K562 (cell line): ENCODE results near the gene MMP11. TPM values are rescaled to one million over a fixed set of nuclear protein-coding genes. Genes with fewer than 3 reads are reported as not detected.

Experiments
- ATAC-seq: fragments of 200-7000 bp; cut with Tn5 transposase; 3 replicates; pipeline ENCODE4 v1.9.1; 2020; ENCODE audit warnings: moderate library complexity
- BruUV-seq: library from RNA; stranded (reverse); fragments of 400-500 nt; replicated peaks from 2 replicates; lab custom pipeline; 2021; lab: Mats Ljungman, UMichigan
- CTCF ChIA-PET: fragments of 300-600 bp; formaldehyde crosslinking; extraction: SDS; loops from one replicate; lab custom pipeline; 2021; ENCODE audit warnings: low intra/inter-chr PET ratio; lab: Yijun Ruan, JAX
- POLR2A ChIA-PET: fragments of 300-600, 350-650 bp; sonication (Branson Sonifier 250); formaldehyde crosslinking; extraction: SDS; loops from one replicate; lab custom pipeline; 2021; ENCODE audit warnings: antibody characterized with exemption, inconsistent platforms; lab: Yijun Ruan, JAX
- DNase-seq, 4 experiments: peaks; one replicate each; pipeline versions ENCODE4 v3.0.0 to v3.0.0-alpha.2; 2011 to 2018; ENCODE audit warnings: low spot score in 3 of 4, mixed read lengths in 3 of 4; ENCODE audit errors: extremely low read depth in 1 of 4
- FAIRE-seq: peaks from 2 replicates; lab custom pipeline; 2011; peaks lifted over from hg19 to GRCh38; lab: Jason Lieb, UNC
- H2AFZ ChIP-seq: 2 replicates; pipeline ENCODE4 v1.6.0; 2011; ENCODE audit warnings: low read depth, low read length, control low read depth, inconsistent platforms
- H3K27ac ChIP-seq: fragments of 200-600 bp; 3 replicates; pipeline ENCODE4 v1.8.0; 2011; ENCODE audit warnings: low read depth, mild to moderate bottlenecking, control low read depth, inconsistent platforms, low read length, moderate library complexity, mixed read lengths; ENCODE audit errors: extremely low read depth
- H3K27me3 ChIP-seq, 2 experiments: fragments of 300-600 bp in 1 of 2; 2 replicates in 1 of 2; 3 replicates in 1 of 2; pipeline versions ENCODE4 v1.6.0 to v1.8.0; 2011; ENCODE audit warnings: inconsistent platforms in 2 of 2, low read length in 2 of 2, mild to moderate bottlenecking in 1 of 2, mixed read lengths in 1 of 2, moderate library complexity in 1 of 2; ENCODE audit not compliant: control insufficient read depth in 2 of 2, insufficient read depth in 2 of 2
- H3K36me3 ChIP-seq: fragments of 300-600 bp; 3 replicates; pipeline ENCODE4 v1.8.0; 2011; ENCODE audit warnings: mild to moderate bottlenecking, low read length, inconsistent platforms; ENCODE audit not compliant: control insufficient read depth, insufficient read depth
- H3K4me1 ChIP-seq, 2 experiments: fragments of 200-600 bp in 1 of 2; replicated peaks in 1 of 2; 2 replicates in 1 of 2; 3 replicates in 1 of 2; pipeline versions ENCODE4 v1.5.1 to v1.8.0; 2011; ENCODE audit warnings: inconsistent platforms in 2 of 2, low read length in 2 of 2, mild to moderate bottlenecking in 1 of 2, mixed read lengths in 1 of 2, moderate library complexity in 1 of 2; ENCODE audit not compliant: control insufficient read depth in 2 of 2, insufficient read depth in 2 of 2
- H3K4me2 ChIP-seq: 2 replicates; pipeline ENCODE4 v1.6.1; 2011; ENCODE audit warnings: low read length, control low read depth, inconsistent platforms, mixed read lengths; ENCODE audit not compliant: insufficient read depth
- H3K4me3 ChIP-seq: fragments of 200-600 bp; sonication (generic), shearing (Covaris generic); 2 replicates; pipeline ENCODE4 v1.5.1; 2016; ENCODE audit warnings: control low read depth, inconsistent platforms
- H3K79me2 ChIP-seq: fragments of 200-600 bp; 3 replicates; pipeline ENCODE4 v1.8.0; 2011; ENCODE audit warnings: low read length, inconsistent platforms; ENCODE audit not compliant: control insufficient read depth, insufficient read depth
- H3K9ac ChIP-seq, 2 experiments: 2 replicates each; pipeline versions ENCODE4 v1.6.0 to v1.6.1; 2011; ENCODE audit warnings: low read depth in 2 of 2, low read length in 2 of 2, control low read depth in 1 of 2, inconsistent platforms in 1 of 2, mild to moderate bottlenecking in 1 of 2, mixed read lengths in 1 of 2; ENCODE audit not compliant: insufficient read depth in 1 of 2
- H3K9me1 ChIP-seq: one replicate; pipeline ENCODE4 v1.6.0; 2011; ENCODE audit warnings: inconsistent platforms, mild to moderate bottlenecking, low read length, moderate library complexity; ENCODE audit not compliant: control insufficient read depth, insufficient read depth
- H3K9me3 ChIP-seq: replicated peaks from 2 replicates; pipeline ENCODE4 v1.5.1; 2011; ENCODE audit warnings: low read depth, low read length, inconsistent platforms; ENCODE audit not compliant: control insufficient read depth, insufficient read depth
- H4K20me1 ChIP-seq: replicated peaks from 2 replicates; pipeline ENCODE4 v1.6.1; 2011; ENCODE audit warnings: low read length, inconsistent platforms, mixed read lengths; ENCODE audit not compliant: control insufficient read depth, insufficient read depth
- BCOR ChIP-seq: fragments of 450-650 bp; IDR thresholded peaks from 2 replicates; pipeline ENCODE4 v1.6.1; 2016
- E2F3 ChIP-seq: fragments of 250-450 bp; sonication (Bioruptor Pico); IDR thresholded peaks from 2 replicates; pipeline ENCODE4 v1.4.0; 2020; ENCODE audit warnings: mild to moderate bottlenecking
- E2F5 ChIP-seq: sonication (generic); formaldehyde crosslinking; IDR thresholded peaks from 2 replicates; pipeline ENCODE4 v1.8.0; 2022; ENCODE audit warnings: mild to moderate bottlenecking, missing genetic modification reagents
- EGR1 ChIP-seq: fragments of 450-650 bp; conservative IDR thresholded peaks from 2 replicates; pipeline ENCODE4 v1.6.1; 2017; ENCODE audit warnings: mild to moderate bottlenecking
- GTF2A2 ChIP-seq: IDR thresholded peaks from 2 replicates; pipeline ENCODE4 v1.6.1; 2016; ENCODE audit warnings: mild to moderate bottlenecking, missing genetic modification characterization, missing compliant biosample characterization
- HOXB6 ChIP-seq: fragments of 250-450 bp; sonication (Bioruptor Pico); IDR thresholded peaks from 2 replicates; pipeline ENCODE4 v1.5.1; 2022; ENCODE audit warnings: mild to moderate bottlenecking, borderline replicate concordance
- PATZ1 ChIP-seq: fragments of 250-450 bp; sonication (Bioruptor Pico); IDR thresholded peaks from 2 replicates; pipeline ENCODE4 v1.5.0; 2020; ENCODE audit warnings: mild to moderate bottlenecking, borderline replicate concordance
- RBM39 ChIP-seq: fragments of 200-400 bp; formaldehyde crosslinking; optimal IDR thresholded peaks from 2 replicates; pipeline ENCODE3; 2018; ENCODE audit warnings: low read depth, low read length
- ZBTB17 ChIP-seq: fragments of 450-650 bp; formaldehyde crosslinking; IDR thresholded peaks from 2 replicates; pipeline ENCODE4 v1.4.0; 2020; ENCODE audit warnings: mild to moderate bottlenecking
- ZNF444 ChIP-seq: fragments of 250-450 bp; sonication (Bioruptor Pico); IDR thresholded peaks from 2 replicates; pipeline ENCODE4 v1.4.0; 2020; ENCODE audit warnings: mild to moderate bottlenecking, moderate library complexity
- ZNF507 ChIP-seq: conservative IDR thresholded peaks from 2 replicates; pipeline ENCODE4 v1.6.1; 2017; ENCODE audit warnings: missing genetic modification characterization, missing compliant biosample characterization
- ZNF586 ChIP-seq: fragments of 450-650 bp; formaldehyde crosslinking; conservative IDR thresholded peaks from 2 replicates; pipeline ENCODE4 v1.4.0; 2020; ENCODE audit warnings: mild to moderate bottlenecking, moderate library complexity
- WGBS: fragments of 100-300 bp; shearing (Covaris generic); methylation state at CpG from one replicate; pipeline ENCODE4 v1.1.6; 2016; ENCODE audit warnings: low coverage, mixed read lengths; ENCODE audit not compliant: insufficient coverage; ENCODE audit errors: missing lambda C conversion rate; 5-methylcytosine and 5-hydroxymethylcytosine counted together
- in situ Hi-C: fragments of 300-500 bp; cut with MboI; formaldehyde crosslinking; loops from 4 replicates; pipeline ENCODE4 v1.15.0; 2018; ENCODE audit warnings: inconsistent platforms, mixed read lengths
- intact Hi-C: fragments of 100-400 bp; cut with micrococcal nuclease; formaldehyde crosslinking; loops from 2 replicates; pipeline ENCODE4 v1.14.2; 2022
- polyA plus RNA-seq, 8 experiments: library from polyadenylated mRNA; depleted of rRNA in 4 of 8; stranded (reverse) in 5 of 8; unstranded in 3 of 8; fragments of >200 nt; fragmentation: Nextera tagmentation in 2 of 8; fragmentation: Illumina TruSeq in 1 of 8; extraction: Ambion mirVana in 2 of 8; extraction: Trizol in 1 of 8; gene quantifications; 2 replicates each; pipeline versions ENCODE4 v1.2.1 to v1.2.3, GENCODE V29; 2011 to 2014; ENCODE audit warnings: inconsistent platforms in 1 of 8, missing spikeins in 1 of 8
- total RNA-seq, 7 experiments: library from RNA; depleted of rRNA in 6 of 7; stranded (reverse); fragments of >200 nt in 6 of 7; fragmentation: Illumina TruSeq in 2 of 7; extraction: Trizol in 2 of 7; gene quantifications; 2 replicates each; pipeline versions ENCODE4 v1.2.1 to v1.2.3, GENCODE V29; 2011 to 2021; ENCODE audit warnings: low replicate concordance in 1 of 7
- TF ChIP-seq, protein P1 (sequence below): fragments of 450-650 bp; formaldehyde crosslinking; IDR thresholded peaks from 2 replicates; pipeline ENCODE4 v1.4.0; 2022; ENCODE audit warnings: missing genetic modification characterization

Gene MMP11
- total and polyA plus RNA-seq, 9 of the 15 experiments (the other 6 are each of a cell fraction or from before 2014, with no cell fraction given): 0.14 to 1.8 (median 1.1) TPM; not detected in 2

DNA sequence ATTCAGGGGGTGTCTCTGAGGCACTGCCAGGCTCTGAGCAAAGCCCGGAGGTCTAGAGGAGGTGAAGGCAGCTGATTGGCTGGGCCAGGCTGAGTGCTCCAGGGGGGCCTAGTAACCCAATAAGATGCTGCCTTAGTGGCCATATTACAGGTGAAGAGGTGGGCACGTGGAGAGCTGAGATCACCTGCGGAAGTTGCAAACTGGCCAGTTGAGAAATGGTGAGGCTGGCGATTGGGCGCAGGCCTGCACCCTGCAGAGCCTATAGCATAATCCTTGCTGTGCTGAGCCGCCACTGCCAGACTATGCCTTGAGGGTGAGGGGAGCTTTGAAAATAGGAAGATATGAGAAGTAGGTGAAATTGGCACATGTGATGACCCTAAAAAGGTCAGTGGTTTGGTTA is 44.5 kb downstream of the MMP11 start:
- no peaks in the 10 kb centered on the region; a peak in 1 of 5 replicates for H3K4me1 ChIP-seq
- no peak for FAIRE-seq
- BruUV-seq: no TSS peak

GRCh38 chr22:23818541-23818940 is 45.9 kb downstream of the MMP11 start:
- Histone ChIP-seq H3K79me2 (no peaks in the 10 kb centered on the region), H3K4me2 (no peak overlapping the region), H4K20me1 (no peaks in the 10 kb centered on the region), H3K36me3 (peaks cover 49% of the 10 kb centered on the region; the same call in 2 of the 3 replicates), H2AFZ (no peak overlapping the region), H3K4me1 (no peaks in the 10 kb centered on the region; a peak in 1 of 5 replicates), H3K9ac (no peak overlapping the region), H3K9me1 (no peaks in the 10 kb centered on the region), H3K27me3 (no peaks in the 10 kb centered on the region), H3K27ac (no peak overlapping the region), H3K4me3 (no peak overlapping the region), H3K9me3 (no peaks in the 10 kb centered on the region)
- ChIA-PET CTCF (no interaction called here), POLR2A (no interaction called here)
- ATAC-seq (no peak), FAIRE-seq (no peak), DNase-seq (no peak)
- intact Hi-C loops: no loop called here
- WGBS: 83% methylated on average over 1 of the region's 2 CpGs
- in situ Hi-C loops: no loop called here
- no TSS peak for BruUV-seq
- TF ChIP-seq PATZ1 (CRISPR knock-in tag) (no peak), ZBTB17 (CRISPR knock-in tag) (no peak), ZNF586 (CRISPR knock-in tag) (no peak), EGR1 (no peak), ZNF507 (no peak), E2F3 (CRISPR knock-in tag) (no peak), GTF2A2 (tag) (no peak), BCOR (no peak), RBM39 (no peak), E2F5 (CRISPR knock-in tag) (no peak), HOXB6 (no peak), ZNF444 (no peak)

More for the DNA sequence above, 44.5 kb downstream of the MMP11 start:
- Histone ChIP-seq H4K20me1 (no peaks in the 10 kb centered on the region), H2AFZ (no peak overlapping the region), H3K36me3 (peaks cover 39% of the 10 kb centered on the region; the same call in 2 of the 3 replicates), H3K79me2 (no peaks in the 10 kb centered on the region), H3K4me2 (no peak overlapping the region), H3K27me3 (no peaks in the 10 kb centered on the region), H3K27ac (no peak overlapping the region), H3K4me3 (no peak overlapping the region), H3K9me3 (no peaks in the 10 kb centered on the region), H3K9ac (no peak overlapping the region), H3K9me1 (no peaks in the 10 kb centered on the region)
- WGBS: 100% methylated on average over 6 of the region's 6 CpGs
- ATAC-seq (no peak), DNase-seq (no peak)
- POLR2A ChIA-PET: no interaction called here
- in situ Hi-C loops (no loop called here), intact Hi-C loops (no loop called here)
- TF ChIP-seq, protein P1, sequence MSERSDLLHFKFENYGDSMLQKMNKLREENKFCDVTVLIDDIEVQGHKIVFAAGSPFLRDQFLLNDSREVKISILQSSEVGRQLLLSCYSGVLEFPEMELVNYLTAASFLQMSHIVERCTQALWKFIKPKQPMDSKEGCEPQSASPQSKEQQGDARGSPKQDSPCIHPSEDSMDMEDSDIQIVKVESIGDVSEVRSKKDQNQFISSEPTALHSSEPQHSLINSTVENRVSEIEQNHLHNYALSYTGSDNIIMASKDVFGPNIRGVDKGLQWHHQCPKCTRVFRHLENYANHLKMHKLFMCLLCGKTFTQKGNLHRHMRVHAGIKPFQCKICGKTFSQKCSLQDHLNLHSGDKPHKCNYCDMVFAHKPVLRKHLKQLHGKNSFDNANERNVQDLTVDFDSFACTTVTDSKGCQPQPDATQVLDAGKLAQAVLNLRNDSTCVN (CRISPR knock-in tag): no peak
- CTCF ChIA-PET: no interaction called here
